ENCODE results near the gene TSEN2.
A peak's percentile ranks its signal among the peaks of the same experiment; 100 is the strongest.
"Not testable (repeated sequence)": the region's sequence is repeated elsewhere in the genome, so short reads cannot be mapped to it uniquely, and the experiment has no call there.

TSEN2 gene

GRCh38 chr3:12472796-12473195, 11.5 kb upstream of the TSEN2 start:
- no peak for DNase-seq

GRCh38 chr3:12473511-12473910, 10.8 kb upstream of the TSEN2 start:
- no peak for DNase-seq

GRCh38 chr3:12476238-12476897, 7.9 kb upstream of the TSEN2 start:
- DNase-seq = no peak

- DNase-seq = no peak
These were observed 7.0 kb upstream of the TSEN2 start for GRCh38 chr3:12477256-12477655.

GRCh38 chr3:12478326-12478725, 6.0 kb upstream of the TSEN2 start:
- no peak for DNase-seq

GRCh38 chr3:12479198-12479597, 5.1 kb upstream of the TSEN2 start:
- DNase-seq = not testable (repeated sequence)

- peak; percentile 7 for DNase-seq
These were observed 4.3 kb upstream of the TSEN2 start for GRCh38 chr3:12479919-12480427.

- DNase-seq = no peak
These were observed 870 bp upstream of the TSEN2 start for GRCh38 chr3:12483410-12483809.

GRCh38 chr3:12483872-12484197, 445 bp upstream of the TSEN2 start:
- no peak for DNase-seq

- DNase-seq = no peak
These were observed 675 bp downstream of the TSEN2 start for GRCh38 chr3:12484983-12485327.

- DNase-seq = no peak
These were observed 1.7 kb downstream of the TSEN2 start for GRCh38 chr3:12486001-12486400.

- DNase-seq = no peak
These were observed 2.6 kb downstream of the TSEN2 start for GRCh38 chr3:12486916-12487315.

- no peak for DNase-seq
These were observed 3.1 kb downstream of the TSEN2 start for GRCh38 chr3:12487336-12487735.

- no peak for DNase-seq
These were observed 3.5 kb downstream of the TSEN2 start for GRCh38 chr3:12487786-12488185.

- no peak for DNase-seq
These were observed 5.1 kb downstream of the TSEN2 start for GRCh38 chr3:12489368-12489767.

GRCh38 chr3:12489832-12490231, 5.6 kb downstream of the TSEN2 start:
- DNase-seq = no peak

- DNase-seq = no peak
These were observed 6.3 kb downstream of the TSEN2 start for GRCh38 chr3:12490547-12490946.

- no peak for DNase-seq
These were observed 11.6 kb downstream of the TSEN2 start for GRCh38 chr3:12495749-12496452.

- DNase-seq = no peak
These were observed 12.1 kb downstream of the TSEN2 start for GRCh38 chr3:12496453-12496761.

GRCh38 chr3:12499474-12499873, 15.2 kb downstream of the TSEN2 start:
- no peak for DNase-seq

GRCh38 chr3:12501360-12502020, 17.2 kb downstream of the TSEN2 start:
- DNase-seq = no peak

GRCh38 chr3:12503126-12503957, 19.1 kb downstream of the TSEN2 start:
- no peak for DNase-seq

- no peak for DNase-seq
These were observed 22.0 kb downstream of the TSEN2 start for GRCh38 chr3:12506201-12506709.
